TTC549 (cell line): Measurements from ENCODE around the gene C17orf58.

Experiments used
- FAIRE-seq: peaks from 2 replicates; lab custom pipeline; 2012; peaks lifted over from hg19 to GRCh38; lab: Jason Lieb, UNC

Gene C17orf58

GRCh38 chr17:67950945-67951344, 45.3 kb downstream of the C17orf58 start:
- FAIRE-seq, result no peak

- FAIRE-seq, result no peak
These were observed 48.9 kb downstream of the C17orf58 start for GRCh38 chr17:67947325-67947813.

GRCh38 chr17:67946513-67946912, 49.8 kb downstream of the C17orf58 start:
- no peak for FAIRE-seq

- FAIRE-seq, result no peak
These were observed 52.2 kb downstream of the C17orf58 start for GRCh38 chr17:67944035-67944434.

- FAIRE-seq, result no peak
These were observed 53.5 kb downstream of the C17orf58 start for GRCh38 chr17:67942810-67943209.
